ENCODE results near the gene KIAA0513.

GRCh38 chr16:85046931-85047866 is 19.6 kb downstream of the KIAA0513 start:
- TF ChIP-seq POLR2A (IDR thresholded peaks at IDR 0.05) (no peak), CTCF (IDR thresholded peaks at IDR 0.05) (no peak), POLR2AphosphoS5 (IDR thresholded peaks at IDR 0.05) (no peak)
